HG02973 (cell line): Measurements from ENCODE around the gene MAPK10.
"Not testable (repeated sequence)": the region's sequence is repeated elsewhere in the genome, so short reads cannot be mapped to it uniquely, and the experiment has no call there.

Experiments used
- ATAC-seq: cut with Tn5 transposase; IDR thresholded peaks from one replicate; pipeline ENCODE4 v1.9.1; 2021; ENCODE audit warnings: moderate library complexity; ENCODE audit not compliant: unreplicated experiment

Gene MAPK10

GRCh38 chr4:86117705-86118302 lies 242.0 kb downstream of the MAPK10 start:
- no peak for ATAC-seq

GRCh38 chr4:86114563-86114962 lies 245.3 kb downstream of the MAPK10 start:
- ATAC-seq: no peak

GRCh38 chr4:86108834-86109233 lies 251.0 kb downstream of the MAPK10 start:
- no peak for ATAC-seq

DNA sequence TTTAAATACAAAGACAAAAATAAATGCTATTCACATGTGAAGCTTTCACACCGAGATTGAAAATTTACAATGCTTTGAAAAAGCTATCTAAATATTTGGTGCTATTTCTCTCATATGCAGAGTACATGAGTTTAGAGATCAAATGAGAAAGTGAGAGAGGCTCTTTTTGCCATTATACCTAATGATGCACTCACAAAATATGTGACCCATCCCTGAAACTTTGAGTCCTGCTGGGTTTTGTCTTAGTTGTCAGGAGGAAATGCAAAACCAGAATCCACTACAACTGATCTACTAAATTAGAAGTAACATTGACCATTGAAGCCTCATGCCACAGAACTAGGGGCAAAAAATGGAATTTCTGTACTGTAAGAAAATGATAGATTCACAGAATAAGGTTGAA lies 251.7 kb downstream of the MAPK10 start:
- no peak for ATAC-seq

- ATAC-seq: no peak
These were observed 252.7 kb downstream of the MAPK10 start for GRCh38 chr4:86107112-86107511.

DNA sequence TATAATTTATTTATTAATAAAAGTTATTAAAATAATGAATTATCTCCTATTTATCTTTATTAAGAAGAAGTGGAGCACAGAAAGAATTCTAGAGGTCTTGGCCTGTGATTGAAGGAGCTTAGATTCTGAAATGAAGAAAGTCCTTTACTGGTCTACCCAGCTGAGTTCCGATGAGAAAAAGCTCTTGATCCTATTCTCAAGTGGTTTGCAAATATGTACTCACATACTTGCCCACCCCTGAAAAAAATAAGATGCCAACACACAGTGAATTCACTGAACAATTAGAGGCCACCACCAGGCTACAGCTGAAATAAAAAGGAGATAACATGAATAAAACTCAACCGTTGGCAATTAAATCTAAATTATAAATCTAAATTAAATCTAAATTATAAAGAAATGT lies 253.4 kb downstream of the MAPK10 start:
- no peak for ATAC-seq

- no peak for ATAC-seq
These were observed 258.0 kb downstream of the MAPK10 start for GRCh38 chr4:86101841-86102240.

DNA sequence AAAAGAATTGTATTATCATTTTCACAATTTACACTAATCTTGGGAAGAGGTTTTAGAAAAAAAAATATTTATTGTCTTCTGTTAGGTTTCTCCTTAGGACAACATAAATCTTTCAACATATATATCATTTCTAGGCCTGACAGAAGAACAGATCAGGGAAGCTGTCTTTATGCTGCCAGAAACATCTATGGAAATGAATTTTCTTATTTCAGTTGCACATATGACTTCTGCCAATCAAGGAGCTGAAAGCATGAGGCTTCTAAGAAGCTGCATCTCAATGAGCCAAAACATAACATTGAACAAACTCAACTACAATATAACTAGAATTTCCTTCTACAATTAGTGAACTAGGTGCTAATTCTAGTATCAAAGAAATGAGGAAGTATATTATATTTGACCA lies 258.4 kb downstream of the MAPK10 start:
- ATAC-seq: no peak

- ATAC-seq: no peak
These were observed 259.2 kb downstream of the MAPK10 start for GRCh38 chr4:86100539-86101215.

DNA sequence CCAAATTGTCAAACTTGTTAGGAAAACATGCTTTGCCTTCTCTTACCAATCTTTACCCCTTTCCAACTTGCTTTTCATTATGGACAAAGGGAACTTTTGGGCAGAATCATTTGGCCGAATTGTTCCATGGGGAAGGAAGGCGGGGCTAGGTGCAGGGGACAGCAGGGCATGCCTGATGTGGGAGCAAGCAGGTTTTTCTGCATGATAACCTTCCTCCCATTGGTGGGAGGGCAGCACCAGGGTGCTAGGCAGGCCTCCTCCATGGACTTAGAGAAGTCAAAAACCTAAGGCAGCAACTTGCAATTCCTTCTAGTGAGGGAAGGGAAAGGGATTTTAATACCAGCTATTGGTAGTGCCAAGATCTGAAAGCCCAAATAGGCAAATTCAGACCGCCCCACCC lies 260.5 kb downstream of the MAPK10 start:
- ATAC-seq: no peak

- no peak for ATAC-seq
These were observed 261.2 kb downstream of the MAPK10 start for GRCh38 chr4:86098691-86099090.

GRCh38 chr4:86096373-86096772 lies 263.5 kb downstream of the MAPK10 start:
- no peak for ATAC-seq

DNA sequence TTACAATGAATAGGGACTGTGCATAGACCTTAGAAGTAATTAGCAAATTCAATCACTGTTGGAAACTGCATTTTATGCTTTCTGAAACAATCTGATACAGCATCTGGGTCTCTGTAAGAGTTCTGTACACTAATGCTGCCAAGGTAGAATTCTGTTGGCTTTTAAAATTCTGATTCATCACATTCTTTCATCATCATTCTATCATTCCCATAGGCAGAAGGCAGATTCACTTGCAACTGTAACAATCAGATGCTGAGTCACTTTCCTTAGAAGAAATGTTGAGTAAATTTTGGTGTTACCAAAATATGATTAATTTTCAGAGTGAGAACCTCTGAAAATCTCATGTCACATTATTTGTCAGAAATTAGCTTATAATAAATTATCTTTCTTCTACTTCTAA lies 267.2 kb downstream of the MAPK10 start:
- no peak for ATAC-seq

GRCh38 chr4:86091201-86091600 lies 268.7 kb downstream of the MAPK10 start:
- no peak for ATAC-seq

DNA sequence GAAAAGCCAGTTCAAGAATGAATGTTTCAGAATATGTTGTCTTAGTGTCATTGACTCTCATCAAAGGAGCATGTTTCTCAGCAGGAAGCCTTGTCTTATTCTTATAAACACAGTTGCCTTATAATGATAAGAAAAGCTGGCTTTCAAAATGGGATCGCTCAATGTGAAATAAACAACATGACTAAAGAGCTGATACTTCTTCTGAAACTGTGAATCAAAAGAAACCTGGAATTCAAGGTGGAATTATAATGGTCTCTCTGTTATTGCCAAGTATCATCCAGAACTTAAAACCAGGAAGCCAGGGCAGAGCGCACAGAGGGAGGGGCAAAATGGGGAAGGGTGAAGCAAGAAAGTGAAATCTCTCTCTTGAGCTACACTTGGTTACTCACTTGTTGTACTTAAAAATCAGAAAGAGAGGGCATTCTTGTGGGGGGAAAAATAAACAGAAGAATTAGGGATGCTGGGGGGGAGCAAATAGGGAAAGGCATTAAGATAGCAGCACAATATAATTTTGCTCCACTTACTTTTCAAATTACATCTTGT lies 270.0 kb downstream of the MAPK10 start:
- ATAC-seq: no peak

DNA sequence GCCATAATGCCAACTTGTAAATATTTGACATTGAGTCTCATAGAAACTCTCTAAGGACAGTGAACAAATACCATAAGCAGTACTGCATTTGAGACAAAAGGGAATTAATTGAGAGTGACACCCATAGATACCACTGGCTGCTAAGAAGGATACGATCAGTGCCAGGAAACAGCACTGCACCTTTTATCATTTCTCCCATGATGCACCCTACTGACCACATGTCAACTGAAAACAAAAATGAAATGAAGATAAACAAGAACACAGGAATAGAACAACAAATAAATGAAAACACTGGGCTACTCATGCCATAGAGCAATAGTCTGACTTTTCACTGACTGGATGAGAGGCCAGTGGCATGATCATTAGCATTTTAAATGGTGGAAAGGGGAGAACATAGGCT lies 270.8 kb downstream of the MAPK10 start:
- ATAC-seq: no peak

GRCh38 chr4:86075796-86076195 lies 284.1 kb downstream of the MAPK10 start:
- not testable (repeated sequence) for ATAC-seq

DNA sequence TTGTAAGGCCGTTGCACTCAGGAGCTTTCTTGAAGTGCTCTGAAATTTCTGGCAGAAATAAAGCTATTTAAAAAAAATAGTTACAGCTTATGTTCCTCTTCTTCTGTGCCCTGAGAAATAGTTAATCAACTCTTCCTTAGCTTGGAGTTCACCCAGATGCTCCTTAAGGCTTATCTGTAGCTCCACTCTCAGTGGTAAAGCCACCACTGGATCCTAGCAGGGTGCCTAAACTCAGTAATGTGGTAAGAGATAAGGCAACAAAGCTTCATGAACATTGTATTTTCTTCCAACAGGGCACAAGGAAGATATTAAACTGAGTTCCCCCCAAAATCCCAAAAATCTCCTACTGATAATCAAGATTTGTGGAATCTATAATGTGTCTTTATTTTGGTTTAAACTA lies 299.5 kb downstream of the MAPK10 start:
- no peak for ATAC-seq

DNA sequence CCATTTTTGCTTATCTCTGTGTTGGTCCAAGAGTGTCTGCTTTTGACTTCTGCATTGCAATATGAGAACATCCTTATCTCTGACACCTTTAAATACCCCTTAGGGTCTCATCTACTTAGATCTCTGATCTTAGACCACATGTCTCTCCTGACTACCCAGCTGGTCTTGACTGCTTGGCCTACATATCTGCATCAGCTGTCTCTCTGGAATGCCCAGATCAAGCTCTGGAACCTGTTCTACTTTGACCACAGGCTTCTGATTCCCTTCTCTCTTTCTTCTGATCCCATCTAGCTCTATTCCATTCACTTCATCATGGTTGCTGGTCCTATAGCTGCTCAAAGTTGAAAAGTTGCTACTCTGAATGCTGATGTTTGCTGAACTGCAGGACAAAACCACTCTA lies 301.2 kb downstream of the MAPK10 start:
- no peak for ATAC-seq

DNA sequence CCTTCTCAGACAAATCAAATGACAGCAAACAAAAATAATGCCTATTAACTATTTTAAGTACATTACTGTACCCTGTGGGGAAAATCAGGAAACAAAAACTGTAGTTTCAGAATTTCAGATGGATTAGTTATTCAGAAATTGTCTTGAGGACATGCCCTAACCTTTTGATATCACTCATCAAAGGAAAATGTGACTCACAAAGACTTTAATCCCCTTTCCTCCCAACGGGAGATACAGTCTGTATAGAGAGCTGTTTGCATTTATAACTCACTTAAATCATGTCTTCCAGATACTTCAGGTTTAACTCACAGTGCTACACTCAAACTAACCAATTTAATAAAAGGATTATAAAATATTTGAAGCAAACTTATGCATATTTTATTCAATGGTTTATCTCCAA lies 304.0 kb downstream of the MAPK10 start:
- no peak for ATAC-seq

DNA sequence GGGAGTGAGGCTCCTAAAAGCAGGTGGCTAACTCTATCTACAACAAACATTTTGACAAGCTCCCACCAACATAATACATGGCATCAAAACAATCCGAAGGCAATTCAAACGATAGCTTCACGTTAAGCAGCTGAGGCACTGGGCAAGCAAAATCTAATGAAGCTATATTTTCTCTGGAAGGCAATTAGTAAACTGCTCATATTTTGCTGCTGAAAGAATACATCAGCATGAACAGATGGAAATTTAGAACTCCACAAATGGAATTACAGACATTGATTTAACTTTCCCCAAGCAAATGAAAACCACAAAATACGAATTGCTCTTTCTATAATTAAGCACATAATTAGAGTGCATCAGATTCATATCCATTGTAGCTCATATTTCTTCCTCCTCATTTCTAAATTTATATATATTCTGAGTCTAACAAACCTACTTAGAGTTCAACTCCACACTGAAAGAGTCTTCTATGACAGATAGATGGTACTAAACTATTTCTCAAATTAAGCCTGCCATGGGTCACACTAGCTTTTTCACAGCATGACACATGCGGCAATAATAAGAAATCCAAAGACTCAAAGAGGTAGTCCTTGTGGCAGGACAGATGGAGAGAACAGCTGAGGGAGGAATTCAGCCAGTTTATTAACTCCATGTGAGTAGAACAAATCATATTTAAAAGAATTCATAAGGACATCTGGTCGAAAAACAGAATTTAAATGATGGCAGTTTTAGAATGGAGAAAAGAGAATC lies 305.4 kb downstream of the MAPK10 start:
- ATAC-seq: no peak

DNA sequence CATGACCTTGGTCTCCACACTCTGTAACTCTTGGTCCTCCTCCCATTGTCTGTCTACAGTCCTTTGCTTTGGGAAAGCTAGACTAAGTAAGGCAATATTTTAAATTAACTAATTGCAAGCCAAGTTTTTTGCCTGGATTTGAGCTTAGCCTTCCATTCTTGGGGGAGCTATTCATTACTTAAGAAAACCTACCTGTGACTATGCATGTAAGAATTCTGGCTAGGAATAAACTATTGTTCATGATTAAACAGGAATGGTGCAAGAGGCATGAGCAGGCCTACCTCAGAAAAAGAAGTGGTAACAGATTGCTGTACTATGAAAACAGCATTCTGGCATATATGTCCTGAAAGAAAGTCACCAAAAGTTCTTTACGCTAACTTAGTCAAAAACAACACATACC lies 309.4 kb downstream of the MAPK10 start:
- ATAC-seq: no peak
